Activated B cell treated with CpG ODN at 0.5 μM for 24 hours (primary cell): ENCODE data around the gene HKDC1. TPM values are rescaled to one million over a fixed set of nuclear protein-coding genes. Genes with fewer than 3 reads are reported as not detected.

Source experiments
- ATAC-seq: fragments of 200-7000 bp; cut with Tn5 transposase; one replicate; pipeline ENCODE4 v1.10.0; 2021; ENCODE audit warnings: low read depth, mild to moderate bottlenecking, moderate library complexity
- CTCF ChIA-PET: fragments of 350-600 bp; sonication (Branson Sonifier 250); formaldehyde crosslinking; loops from one replicate; lab custom pipeline; 2021; ENCODE audit warnings: antibody characterized with exemption; lab: Charles Lee
- POLR2A ChIA-PET: fragments of 350-600 bp; sonication (Branson Sonifier 250); formaldehyde crosslinking; loops from one replicate; lab custom pipeline; 2021; ENCODE audit warnings: antibody characterized with exemption; lab: Charles Lee
- DNase-seq: peaks from one replicate; pipeline ENCODE4 v3.0.0; 2022
- H3K27ac Mint-ChIP-seq: one replicate; pipeline ENCODE4 v1.8.0; 2020; ENCODE audit warnings: mixed read lengths
- H3K27me3 Mint-ChIP-seq: one replicate; pipeline ENCODE4 v1.8.0; 2021; ENCODE audit warnings: mixed read lengths
- H3K36me3 Mint-ChIP-seq: one replicate; pipeline ENCODE4 v1.8.0; 2021; ENCODE audit warnings: low read depth, mixed read lengths
- H3K4me1 Mint-ChIP-seq: one replicate; pipeline ENCODE4 v1.8.0; 2021; ENCODE audit warnings: mixed read lengths
- H3K4me3 Mint-ChIP-seq: one replicate; pipeline ENCODE4 v1.8.0; 2020; ENCODE audit warnings: mild to moderate bottlenecking, mixed read lengths
- H3K9me3 Mint-ChIP-seq: one replicate; pipeline ENCODE4 v1.8.0; 2020; ENCODE audit warnings: mixed read lengths
- CTCF ChIP-seq: fragments of 200-600 bp; IDR thresholded peaks from one replicate; pipeline ENCODE4 v1.8.0; 2022; ENCODE audit warnings: antibody characterized with exemption, mild to moderate bottlenecking
- intact Hi-C: fragments of 100-400 bp; cut with micrococcal nuclease; formaldehyde crosslinking; loops from one replicate; pipeline ENCODE4 v1.15.1; 2024
- total RNA-seq: library from RNA; stranded (reverse); gene quantifications from 2 replicates; pipeline ENCODE4 v1.2.3, GENCODE V29; 2022

The HKDC1 gene
- total RNA-seq, 1 donor from 2014 or later: not detected

GRCh38 chr10:69272624-69273023 lies 52.5 kb downstream of the HKDC1 start:
- ATAC-seq: no peak
- CTCF ChIA-PET: no interaction called here
- intact Hi-C loops: no loop called here
- DNase-seq: no peak
- Mint-ChIP-seq H3K9me3 (no peaks in the 10 kb centered on the region), H3K4me3 (no peak overlapping the region), H3K4me1 (peaks cover 5% of the 10 kb centered on the region), H3K36me3 (no peaks in the 10 kb centered on the region), H3K27me3 (peaks cover 3% of the 10 kb centered on the region), H3K27ac (no peak overlapping the region)
- POLR2A ChIA-PET: no interaction called here
- TF ChIP-seq CTCF: no peak

GRCh38 chr10:69275444-69275843 lies 55.3 kb downstream of the HKDC1 start:
- Mint-ChIP-seq H3K9me3 (no peaks in the 10 kb centered on the region), H3K4me1 (peaks cover 22% of the 10 kb centered on the region), H3K27me3 (no peaks in the 10 kb centered on the region), H3K36me3 (no peaks in the 10 kb centered on the region), H3K27ac (no peak overlapping the region), H3K4me3 (no peak overlapping the region)
- CTCF ChIA-PET: no interaction called here
- no peak for TF ChIP-seq CTCF
- POLR2A ChIA-PET: no interaction called here
- intact Hi-C loops: no loop called here
- no peak for DNase-seq
- no peak for ATAC-seq

- Mint-ChIP-seq H3K9me3 (no peaks in the 10 kb centered on the region), H3K4me3 (no peak overlapping the region), H3K27me3 (no peaks in the 10 kb centered on the region), H3K4me1 (peaks cover 19% of the 10 kb centered on the region), H3K36me3 (no peaks in the 10 kb centered on the region), H3K27ac (no peak overlapping the region)
- POLR2A ChIA-PET: no interaction called here
- TF ChIP-seq CTCF: no peak
- DNase-seq (no peak), ATAC-seq (no peak)
- intact Hi-C loops: no loop called here
- CTCF ChIA-PET: no interaction called here
Observed at GRCh38 chr10:69276503-69276902, 56.4 kb downstream of the HKDC1 start.

GRCh38 chr10:69278446-69278963 lies 58.4 kb downstream of the HKDC1 start, which contains the start of gene HK1:
Gene HK1 (plus strand): TSS chr10:69278496.
- H3K4me1 Mint-ChIP-seq: peaks cover 19% of the 10 kb centered on the region
- no peaks in the 10 kb centered on the region for H3K36me3 Mint-ChIP-seq
- ChIA-PET POLR2A (interaction anchor here (0.7 to 1.0 kb wide), 2 partner anchors 9 to 39 kb away, joined by 3 to 4 read pairs; no protein-coding TSS in a partner anchor), CTCF (no interaction called here)
- H3K4me3 Mint-ChIP-seq: no peak within 1 kb of the TSS
- no peak for TF ChIP-seq CTCF
- intact Hi-C loops: no loop called here
- H3K27ac Mint-ChIP-seq: no peak within 1 kb of the TSS
- no peak for DNase-seq
- H3K9me3 Mint-ChIP-seq: no peaks in the 10 kb centered on the region
- no peaks in the 10 kb centered on the region for H3K27me3 Mint-ChIP-seq
- no peak for ATAC-seq

GRCh38 chr10:69279110-69279509 lies 59.0 kb downstream of the HKDC1 start:
- Mint-ChIP-seq H3K9me3 (no peaks in the 10 kb centered on the region), H3K4me3 (no peak overlapping the region), H3K4me1 (peaks cover 19% of the 10 kb centered on the region), H3K36me3 (no peaks in the 10 kb centered on the region), H3K27me3 (no peaks in the 10 kb centered on the region), H3K27ac (no peak overlapping the region)
- TF ChIP-seq CTCF: no peak
- ChIA-PET CTCF (no interaction called here), POLR2A (interaction anchor here (1.0 kb wide), 1 partner anchor 38 kb away, joined by 4 read pairs; no protein-coding TSS in a partner anchor)
- ATAC-seq (peak; percentile 49), DNase-seq (no peak)
- intact Hi-C loops: no loop called here
